ENCODE results near the gene FCN1.

FCN1 gene

DNA sequence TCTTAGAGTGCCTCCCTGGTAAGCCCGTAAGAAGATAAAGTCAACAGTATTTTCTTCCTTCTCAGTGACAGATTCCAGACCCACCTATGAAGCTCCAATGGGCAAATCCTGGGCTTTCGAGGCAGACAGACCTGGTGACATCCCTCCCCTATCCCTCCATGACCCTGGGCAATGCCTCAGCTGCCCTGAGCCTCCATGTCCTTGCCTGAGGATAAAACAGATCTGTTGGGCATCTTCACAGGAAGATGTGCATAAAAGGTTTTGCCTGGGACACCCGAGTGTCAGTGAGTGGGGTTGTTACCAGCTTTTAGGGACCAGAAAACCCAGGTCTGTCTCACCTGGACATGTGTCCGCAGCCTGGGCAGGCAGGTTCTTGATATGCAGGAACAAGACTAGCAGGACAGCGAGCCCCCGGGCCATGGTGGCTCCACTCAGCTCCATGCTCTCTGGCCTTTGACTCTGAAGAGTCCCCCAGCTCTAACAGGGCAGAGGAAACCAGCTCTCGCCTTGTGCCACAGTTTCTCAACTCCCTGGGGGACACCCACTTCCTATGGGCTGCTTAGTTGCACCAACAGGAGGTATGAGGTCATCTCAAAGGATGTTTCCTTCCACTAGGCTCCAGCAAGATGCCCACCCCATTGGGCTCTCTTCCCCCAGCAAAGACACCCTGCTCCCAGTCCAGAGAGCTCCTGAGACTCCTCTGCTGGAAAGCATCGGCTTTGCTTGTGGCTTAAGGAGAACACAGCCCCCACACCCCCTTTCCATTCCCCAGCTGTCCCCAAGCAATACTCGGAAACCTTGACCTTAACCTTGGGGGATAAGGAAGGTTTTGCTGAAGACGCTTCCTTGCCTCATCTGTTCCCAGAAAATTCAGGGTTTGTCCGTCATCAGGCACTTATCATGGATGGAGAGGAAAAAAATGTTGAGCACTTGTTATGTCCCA lies at the start of gene FCN1:
TSS of gene FCN1 (minus strand) at position 482 of the 943 bp plus-strand sequence. CDS start at position 441, 41 bp downstream.
- H3K27ac ChIP-seq, result no peak within 1 kb of the TSS
- TF ChIP-seq ZFX (IDR thresholded peaks at IDR 0.05; ENCODE audit: borderline replicate concordance), result no peak
- TF ChIP-seq, protein P1, sequence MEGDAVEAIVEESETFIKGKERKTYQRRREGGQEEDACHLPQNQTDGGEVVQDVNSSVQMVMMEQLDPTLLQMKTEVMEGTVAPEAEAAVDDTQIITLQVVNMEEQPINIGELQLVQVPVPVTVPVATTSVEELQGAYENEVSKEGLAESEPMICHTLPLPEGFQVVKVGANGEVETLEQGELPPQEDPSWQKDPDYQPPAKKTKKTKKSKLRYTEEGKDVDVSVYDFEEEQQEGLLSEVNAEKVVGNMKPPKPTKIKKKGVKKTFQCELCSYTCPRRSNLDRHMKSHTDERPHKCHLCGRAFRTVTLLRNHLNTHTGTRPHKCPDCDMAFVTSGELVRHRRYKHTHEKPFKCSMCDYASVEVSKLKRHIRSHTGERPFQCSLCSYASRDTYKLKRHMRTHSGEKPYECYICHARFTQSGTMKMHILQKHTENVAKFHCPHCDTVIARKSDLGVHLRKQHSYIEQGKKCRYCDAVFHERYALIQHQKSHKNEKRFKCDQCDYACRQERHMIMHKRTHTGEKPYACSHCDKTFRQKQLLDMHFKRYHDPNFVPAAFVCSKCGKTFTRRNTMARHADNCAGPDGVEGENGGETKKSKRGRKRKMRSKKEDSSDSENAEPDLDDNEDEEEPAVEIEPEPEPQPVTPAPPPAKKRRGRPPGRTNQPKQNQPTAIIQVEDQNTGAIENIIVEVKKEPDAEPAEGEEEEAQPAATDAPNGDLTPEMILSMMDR (IDR thresholded peaks at IDR 0.05), result no peak

DNA sequence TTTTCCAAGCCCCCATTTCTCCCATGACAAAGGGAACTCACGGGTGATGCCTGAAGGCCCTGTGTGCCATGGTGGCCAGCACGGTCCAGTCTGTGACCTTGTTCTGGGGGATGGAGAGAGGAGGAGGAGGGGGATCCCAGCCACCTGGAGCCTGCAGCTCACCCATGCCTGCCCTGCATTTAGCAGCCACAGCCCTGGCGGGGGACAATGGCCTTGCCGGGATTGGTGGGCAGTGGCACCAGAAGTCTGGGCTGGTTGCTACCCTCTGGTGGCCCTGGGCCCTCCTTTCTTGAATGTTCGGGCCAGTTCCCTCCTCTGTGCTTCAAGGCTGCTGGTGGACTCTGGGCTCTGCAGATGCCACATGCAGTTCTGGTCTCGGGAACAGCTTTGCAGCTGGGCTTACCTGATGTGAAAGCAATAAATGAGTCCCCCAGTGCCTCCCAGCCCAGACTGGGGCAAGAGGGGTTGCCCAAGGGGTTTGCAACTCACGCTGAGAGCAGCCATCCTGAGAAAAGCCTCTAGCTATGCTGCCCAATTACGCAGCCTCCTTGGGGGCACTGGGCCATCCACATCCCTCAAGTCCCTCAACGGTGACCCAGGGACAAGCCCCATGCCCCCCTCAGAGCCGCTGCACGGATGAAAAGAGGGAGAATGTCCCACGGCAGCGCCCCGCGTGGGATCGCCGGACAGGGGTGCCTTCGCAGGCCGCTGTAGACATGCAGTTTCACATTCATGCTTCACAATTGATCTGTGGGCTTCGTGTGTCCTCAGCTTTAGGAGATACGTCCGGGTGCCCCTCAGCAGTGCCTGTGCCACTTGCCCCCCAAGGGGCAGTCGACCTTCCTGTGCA lies 49.2 kb upstream of the FCN1 start:
- TF ChIP-seq, protein P1 (IDR thresholded peaks at IDR 0.05), result no peak
- no peak for TF ChIP-seq ZFX (IDR thresholded peaks at IDR 0.05; ENCODE audit: borderline replicate concordance)
- no peak overlapping the region for H3K27ac ChIP-seq

DNA sequence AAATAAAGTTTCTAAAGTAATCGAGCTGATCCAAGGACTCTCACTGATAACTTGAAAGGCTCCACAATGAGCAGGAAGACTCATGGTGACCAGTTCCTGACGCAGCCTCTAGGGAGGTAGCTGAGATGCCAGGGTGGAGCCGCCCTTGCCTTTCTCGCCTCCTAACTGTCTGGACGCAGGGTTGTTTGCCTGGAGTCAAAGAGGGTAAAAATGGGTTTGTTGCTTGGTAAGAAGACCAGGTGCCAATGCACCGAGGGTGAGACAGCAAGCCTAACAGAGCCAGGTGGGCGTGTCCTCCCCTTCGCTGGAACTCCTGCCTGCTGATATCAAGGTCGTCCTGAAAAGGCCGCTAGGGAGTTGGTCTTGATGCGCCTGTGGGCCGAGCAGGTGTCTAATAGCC lies 48.6 kb upstream of the FCN1 start:
- TF ChIP-seq, protein P1 (IDR thresholded peaks at IDR 0.05), result no peak
- no peak for TF ChIP-seq ZFX (IDR thresholded peaks at IDR 0.05; ENCODE audit: borderline replicate concordance)
- no peak overlapping the region for H3K27ac ChIP-seq

DNA sequence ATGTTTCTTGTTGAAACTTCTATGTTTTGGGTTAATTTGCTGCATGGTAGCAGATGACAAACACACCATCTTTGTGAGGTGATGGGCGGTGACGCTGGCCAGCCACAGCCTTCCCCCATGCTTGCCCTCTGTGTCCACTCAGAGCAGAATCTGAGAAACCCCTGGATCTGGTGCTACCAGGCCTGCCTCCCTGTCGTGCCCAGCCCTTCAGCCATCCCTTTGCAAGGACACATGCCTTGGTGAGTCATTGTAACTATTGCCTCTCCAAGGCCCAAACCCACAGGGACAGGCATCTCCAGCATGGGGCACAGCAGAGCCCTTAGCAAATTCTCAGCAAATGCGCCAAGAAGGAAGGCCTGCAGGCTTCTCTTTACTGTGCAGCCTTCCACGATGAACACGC lies 48.1 kb upstream of the FCN1 start:
- no peak overlapping the region for H3K27ac ChIP-seq
- TF ChIP-seq ZFX (IDR thresholded peaks at IDR 0.05; ENCODE audit: borderline replicate concordance), result no peak
- TF ChIP-seq, protein P1 (IDR thresholded peaks at IDR 0.05), result no peak

DNA sequence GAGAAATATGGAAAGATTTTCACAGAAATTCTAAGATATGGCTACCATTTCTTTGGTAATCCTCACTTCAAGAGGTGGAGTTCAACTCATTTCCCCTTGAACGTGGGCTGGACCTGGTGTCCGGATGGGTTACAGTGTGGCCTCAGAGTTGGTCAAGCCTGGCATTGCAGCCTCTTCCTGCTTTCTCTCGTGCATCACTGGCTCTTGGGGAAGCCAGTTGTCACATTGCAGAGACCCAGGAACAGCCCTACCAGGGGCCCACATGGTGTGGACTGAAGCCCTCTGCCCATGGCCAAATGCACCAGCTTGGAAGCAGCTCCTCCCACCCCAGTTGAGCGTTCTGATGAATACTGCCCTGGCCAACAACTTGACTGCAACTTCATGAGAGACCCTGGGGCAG lies 47.7 kb upstream of the FCN1 start:
- H3K27ac ChIP-seq, result no peak overlapping the region
- TF ChIP-seq, protein P1 (IDR thresholded peaks at IDR 0.05), result no peak
- no peak for TF ChIP-seq ZFX (IDR thresholded peaks at IDR 0.05; ENCODE audit: borderline replicate concordance)

DNA sequence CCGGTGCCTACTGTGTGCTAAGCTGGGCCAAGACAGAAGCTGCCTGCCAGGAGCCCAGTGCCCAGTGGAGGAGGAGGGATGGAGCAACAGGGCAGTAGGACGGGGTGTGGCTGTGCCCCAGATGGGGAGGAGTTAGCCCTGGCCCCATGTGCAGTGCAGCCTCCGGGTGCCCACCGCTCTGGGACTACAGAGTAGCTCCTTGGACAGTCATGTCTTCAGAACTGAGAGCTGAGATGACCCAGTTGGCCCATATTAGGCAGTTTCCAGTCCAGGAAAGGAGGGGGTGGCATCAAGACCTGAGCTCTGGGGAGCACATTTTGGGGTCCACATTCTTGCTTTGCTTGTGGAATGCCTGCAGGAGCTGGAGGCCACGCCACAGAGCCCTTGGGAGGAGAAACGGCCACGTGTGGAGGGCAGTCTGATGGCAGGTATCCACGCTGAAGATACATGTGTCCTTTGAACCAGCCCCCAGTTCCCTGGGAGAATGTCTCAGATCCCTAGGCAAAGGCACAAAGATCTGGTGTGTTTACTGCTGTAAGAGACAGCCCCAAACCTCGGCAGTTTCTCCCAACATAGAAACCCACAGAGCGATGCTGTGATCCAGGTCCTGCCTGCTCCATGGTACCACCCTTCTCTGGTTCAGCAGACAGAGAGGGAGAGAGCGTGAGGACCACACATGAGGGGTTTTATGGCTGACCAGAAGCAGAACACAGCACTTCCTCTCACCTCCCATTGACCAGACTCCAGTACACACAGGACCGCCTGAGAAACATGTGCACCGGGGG lies 46.8 kb upstream of the FCN1 start:
- TF ChIP-seq ZFX (IDR thresholded peaks at IDR 0.05; ENCODE audit: borderline replicate concordance), result no peak
- TF ChIP-seq, protein P1 (IDR thresholded peaks at IDR 0.05), result no peak
- H3K27ac ChIP-seq, result no peak overlapping the region
